Measurements from ENCODE around the gene TMEM81. TPM values are rescaled to one million over a fixed set of nuclear protein-coding genes. Genes with fewer than 3 reads are reported as not detected.

TMEM81 gene
- polyA plus RNA-seq (2012; ENCODE audit: insufficient read length, low read depth) = 3.0 TPM

GRCh38 chr1:205084360-205084759 is at the start of gene TMEM81:
Gene TMEM81, minus strand, starts transcription at chr1:205084460. Its CDS starts 140 bp downstream, at chr1:205084320.
- TF ChIP-seq FOXP2 (optimal IDR thresholded peaks at IDR 0.05; ENCODE audit: borderline replicate concordance, extremely low read depth, extremely low read length, insufficient read depth) = no peak
- TF ChIP-seq TAF1 (IDR thresholded peaks at IDR 0.05; ENCODE audit: borderline replicate concordance, insufficient read depth, low read length) = no peak
- TF ChIP-seq SIN3A (IDR thresholded peaks at IDR 0.05; ENCODE audit: borderline replicate concordance, insufficient read depth, low read length) = no peak
- no peak for TF ChIP-seq REST (IDR thresholded peaks at IDR 0.05; ENCODE audit: insufficient read depth in 1 of 2, low read depth in 2 of 2, low read length in 2 of 2)

- no peak for TF ChIP-seq POLR2AphosphoS5 (IDR thresholded peaks at IDR 0.05; ENCODE audit: low read depth, low read length)
- no peak for TF ChIP-seq TAF1 (IDR thresholded peaks at IDR 0.05; ENCODE audit: borderline replicate concordance, insufficient read depth, low read length)
- no peak for TF ChIP-seq FOXP2 (optimal IDR thresholded peaks at IDR 0.05; ENCODE audit: borderline replicate concordance, extremely low read depth, extremely low read length, insufficient read depth)
- TF ChIP-seq SIN3A (IDR thresholded peaks at IDR 0.05; ENCODE audit: borderline replicate concordance, insufficient read depth, low read length) = no peak
- TF ChIP-seq REST (IDR thresholded peaks at IDR 0.05; ENCODE audit: insufficient read depth in 1 of 2, low read depth in 2 of 2, low read length in 2 of 2) = no peak
Measured at GRCh38 chr1:205133287-205133686, 49.0 kb upstream of the TMEM81 start.

GRCh38 chr1:205129447-205130029 is 45.3 kb upstream of the TMEM81 start:
- TF ChIP-seq TAF1 (IDR thresholded peaks at IDR 0.05; ENCODE audit: borderline replicate concordance, insufficient read depth, low read length) (no peak), FOXP2 (optimal IDR thresholded peaks at IDR 0.05; ENCODE audit: borderline replicate concordance, extremely low read depth, extremely low read length, insufficient read depth) (no peak), REST (IDR thresholded peaks at IDR 0.05; ENCODE audit: insufficient read depth in 1 of 2, low read depth in 2 of 2, low read length in 2 of 2) (no peak), POLR2AphosphoS5 (IDR thresholded peaks at IDR 0.05; ENCODE audit: low read depth, low read length) (no peak), SIN3A (IDR thresholded peaks at IDR 0.05; ENCODE audit: borderline replicate concordance, insufficient read depth, low read length) (no peak)

GRCh38 chr1:205128050-205128449 is 43.8 kb upstream of the TMEM81 start:
- TF ChIP-seq POLR2AphosphoS5 (IDR thresholded peaks at IDR 0.05; ENCODE audit: low read depth, low read length) (no peak), FOXP2 (optimal IDR thresholded peaks at IDR 0.05; ENCODE audit: borderline replicate concordance, extremely low read depth, extremely low read length, insufficient read depth) (no peak), SIN3A (IDR thresholded peaks at IDR 0.05; ENCODE audit: borderline replicate concordance, insufficient read depth, low read length) (no peak), REST (IDR thresholded peaks at IDR 0.05; ENCODE audit: insufficient read depth in 1 of 2, low read depth in 2 of 2, low read length in 2 of 2) (no peak), TAF1 (IDR thresholded peaks at IDR 0.05; ENCODE audit: borderline replicate concordance, insufficient read depth, low read length) (no peak)
